NCI-H2171 treated with DMSO at 0.1 percent for 48 hours (cell line): ENCODE measurements around the gene FBXL13.

Experiments used
- DNase-seq: peaks from one replicate; lab custom pipeline; 2025; lab: John Stamatoyannopoulos, UW

The FBXL13 gene

DNA sequence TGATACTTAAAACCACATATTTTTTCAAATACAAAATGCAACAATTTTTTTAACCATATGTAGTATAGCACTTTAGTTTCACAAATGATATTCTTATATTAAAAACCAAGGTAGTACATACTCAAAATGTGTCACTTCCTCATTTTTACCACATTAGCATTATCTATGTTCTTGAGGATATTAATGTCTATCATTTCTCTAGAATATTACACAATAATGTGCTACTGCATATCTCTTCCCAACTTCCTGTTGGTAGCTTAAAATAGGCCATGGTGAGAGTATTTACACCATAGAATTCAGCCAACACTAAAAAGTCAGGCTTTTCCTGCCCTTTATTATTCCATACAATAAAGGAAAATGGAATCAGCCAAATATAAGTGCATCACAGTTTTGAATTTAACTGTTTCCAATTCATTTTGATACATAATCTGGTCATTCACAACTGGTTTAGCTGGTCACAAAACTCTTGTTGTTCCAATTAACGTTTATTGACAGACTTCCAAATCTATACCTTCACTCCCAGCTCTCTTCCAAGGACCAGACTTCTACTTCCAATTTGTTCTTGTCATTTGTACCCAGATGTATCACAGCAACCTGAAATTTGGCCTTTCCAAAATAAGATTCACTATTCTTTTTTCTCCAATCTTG, 181.8 kb downstream of the FBXL13 start:
- DNase-seq: no peak

- DNase-seq: peak; percentile 73
Measured at GRCh38 chr7:102891693-102892261, 182.8 kb downstream of the FBXL13 start.

DNA sequence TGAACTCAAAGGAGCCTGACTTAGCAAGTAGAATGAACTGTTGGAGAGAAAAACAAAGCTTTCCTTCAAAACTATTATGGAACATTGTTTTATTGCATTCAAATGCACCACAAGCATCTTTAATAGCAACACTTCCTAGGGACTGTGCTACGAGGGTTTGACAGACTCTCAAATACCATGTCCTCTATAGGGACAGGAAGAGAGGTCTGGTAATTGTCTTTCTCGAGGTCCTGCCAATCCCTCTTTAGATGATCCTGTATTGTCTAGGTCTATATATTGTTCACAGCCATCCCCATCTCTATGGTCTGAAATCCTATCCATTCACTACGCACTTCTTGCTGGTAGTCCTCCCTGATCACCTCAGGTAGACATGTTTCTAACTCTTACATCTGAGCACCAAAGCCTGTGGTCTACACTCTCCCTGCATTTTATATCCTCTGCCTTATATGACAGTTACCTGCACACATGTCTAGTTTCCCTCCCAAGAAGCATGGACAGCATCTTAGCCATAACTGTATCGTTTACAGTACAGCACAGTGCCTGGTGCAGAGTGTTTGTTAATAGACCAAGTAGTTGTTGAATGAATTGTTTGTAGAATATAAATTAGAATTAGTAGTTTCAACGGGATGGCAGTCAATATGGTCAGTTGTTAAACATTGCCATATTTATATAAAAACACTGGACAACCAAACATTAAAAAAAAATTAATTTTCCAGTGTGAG, 183.5 kb downstream of the FBXL13 start:
- no peak for DNase-seq

DNA sequence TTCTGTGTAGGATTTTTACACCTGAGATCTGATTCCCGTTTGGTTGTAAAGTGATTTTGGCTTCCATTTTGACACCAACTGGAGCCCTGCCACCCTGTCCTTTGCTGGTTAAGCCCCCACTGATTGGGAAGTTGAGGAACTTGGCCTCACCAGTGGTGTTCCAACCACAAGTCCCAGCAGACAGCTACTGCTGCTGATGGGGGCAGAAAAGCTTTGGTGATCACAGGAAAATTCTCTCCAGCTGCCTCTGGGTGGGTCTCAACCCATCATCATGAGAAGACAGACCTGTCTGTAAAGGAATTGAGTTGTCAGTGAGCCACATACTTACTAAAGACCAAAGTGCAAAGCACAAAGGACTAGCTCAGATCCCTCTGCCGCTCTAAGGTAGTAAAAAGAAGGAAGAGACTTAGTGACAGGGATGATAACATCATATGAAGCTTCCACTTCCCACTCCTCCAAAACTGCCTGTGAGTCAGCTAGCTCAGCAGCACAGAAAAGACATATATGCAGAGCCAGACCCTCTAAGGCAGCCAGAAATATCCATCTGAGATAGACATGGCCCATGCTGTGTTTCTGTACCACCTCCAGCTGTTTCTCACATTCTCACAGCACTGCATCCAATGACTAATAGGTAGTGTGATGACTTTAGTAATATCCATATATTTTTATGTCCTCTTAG, 184.2 kb downstream of the FBXL13 start:
- DNase-seq: no peak

- DNase-seq: no peak
Measured at GRCh38 chr7:102889851-102890250, 184.7 kb downstream of the FBXL13 start.

DNA sequence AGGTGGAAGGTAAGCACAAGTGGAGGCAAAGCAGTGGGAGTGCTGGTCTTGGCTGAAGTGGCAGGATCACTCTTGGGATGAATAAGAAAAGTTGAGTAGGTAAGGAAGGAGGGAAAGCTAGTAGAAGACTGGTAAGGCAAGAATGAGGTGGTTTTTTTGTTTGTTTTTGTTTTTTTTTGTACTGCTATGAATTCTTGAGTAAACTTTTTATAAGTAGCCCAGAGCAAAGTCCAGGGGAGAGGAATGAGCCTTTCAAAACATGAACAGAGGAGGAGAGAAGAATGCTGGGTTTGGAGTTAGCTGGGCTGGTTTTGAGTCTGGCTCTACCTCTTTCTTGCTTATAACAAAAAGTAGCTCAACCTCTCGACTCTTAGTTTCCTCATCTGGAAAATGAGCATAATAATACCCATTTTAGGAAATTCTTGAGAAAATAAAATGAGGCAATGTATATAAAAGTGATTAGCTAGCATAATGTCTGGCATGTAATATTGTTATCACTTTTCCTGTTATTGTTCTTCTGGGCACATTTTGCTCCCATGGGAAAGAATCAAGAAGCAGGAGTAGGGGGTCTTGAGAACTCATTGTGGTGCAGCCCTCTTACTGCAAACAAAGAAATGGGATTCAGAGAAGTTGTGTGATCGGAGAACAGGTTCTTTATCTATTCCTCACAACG, 185.9 kb downstream of the FBXL13 start:
- no peak for DNase-seq

GRCh38 chr7:102883098-102883860, 191.3 kb downstream of the FBXL13 start:
- DNase-seq: no peak

DNA sequence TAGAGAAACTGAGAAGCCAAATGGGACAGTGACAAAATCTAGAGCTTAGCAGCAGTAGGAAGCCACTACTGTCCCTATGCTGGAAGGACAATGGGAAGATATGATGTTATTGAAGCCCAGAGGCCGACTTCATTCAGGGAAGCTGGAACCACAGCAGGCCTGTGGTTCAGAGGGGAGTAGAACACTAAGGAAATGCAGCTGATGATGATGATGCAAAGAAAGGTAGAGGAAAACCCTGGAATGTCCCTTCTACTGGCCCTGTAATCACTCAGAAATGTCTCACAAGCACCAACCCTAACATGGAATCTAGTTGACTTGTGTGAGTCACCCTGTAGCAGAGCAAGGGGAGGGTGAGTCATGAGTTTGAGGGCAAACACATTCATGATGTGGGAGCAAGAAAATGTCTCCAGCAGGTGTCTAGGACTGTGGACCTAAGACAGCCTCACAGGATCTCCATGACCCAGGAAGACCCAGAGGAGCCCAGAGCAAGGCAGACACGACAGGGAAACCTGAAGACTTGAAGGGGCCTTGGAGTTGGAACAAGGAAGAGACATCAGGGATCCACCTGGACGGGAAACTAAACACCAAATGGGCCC, 198.8 kb downstream of the FBXL13 start:
- no peak for DNase-seq

GRCh38 chr7:102874966-102875365, 199.6 kb downstream of the FBXL13 start:
- no peak for DNase-seq

GRCh38 chr7:102874166-102874829, 200.3 kb downstream of the FBXL13 start:
- no peak for DNase-seq

- no peak for DNase-seq
Measured at GRCh38 chr7:102873470-102874165, 201.0 kb downstream of the FBXL13 start.

GRCh38 chr7:102872460-102872859, 202.1 kb downstream of the FBXL13 start:
- DNase-seq: no peak

DNA sequence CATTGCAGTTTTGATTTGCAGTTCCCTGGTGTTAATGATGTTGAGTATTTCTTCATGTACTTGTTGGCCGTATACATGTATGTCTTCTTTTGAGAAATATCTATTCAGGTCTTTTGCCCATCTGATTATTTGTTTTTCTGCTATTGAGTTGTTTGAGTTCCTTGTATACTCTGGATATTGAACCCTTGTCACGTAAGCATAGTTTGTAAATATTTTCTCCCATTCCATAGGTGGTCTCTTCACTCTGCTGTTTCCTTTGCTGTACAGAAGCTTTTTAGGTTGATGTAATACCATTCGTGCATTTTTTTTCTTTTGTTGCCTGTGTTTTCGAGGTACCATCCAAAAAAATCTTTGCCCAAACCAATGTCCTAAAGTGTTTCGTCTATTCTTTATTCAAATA, 205.4 kb downstream of the FBXL13 start:
- DNase-seq: no peak

DNA sequence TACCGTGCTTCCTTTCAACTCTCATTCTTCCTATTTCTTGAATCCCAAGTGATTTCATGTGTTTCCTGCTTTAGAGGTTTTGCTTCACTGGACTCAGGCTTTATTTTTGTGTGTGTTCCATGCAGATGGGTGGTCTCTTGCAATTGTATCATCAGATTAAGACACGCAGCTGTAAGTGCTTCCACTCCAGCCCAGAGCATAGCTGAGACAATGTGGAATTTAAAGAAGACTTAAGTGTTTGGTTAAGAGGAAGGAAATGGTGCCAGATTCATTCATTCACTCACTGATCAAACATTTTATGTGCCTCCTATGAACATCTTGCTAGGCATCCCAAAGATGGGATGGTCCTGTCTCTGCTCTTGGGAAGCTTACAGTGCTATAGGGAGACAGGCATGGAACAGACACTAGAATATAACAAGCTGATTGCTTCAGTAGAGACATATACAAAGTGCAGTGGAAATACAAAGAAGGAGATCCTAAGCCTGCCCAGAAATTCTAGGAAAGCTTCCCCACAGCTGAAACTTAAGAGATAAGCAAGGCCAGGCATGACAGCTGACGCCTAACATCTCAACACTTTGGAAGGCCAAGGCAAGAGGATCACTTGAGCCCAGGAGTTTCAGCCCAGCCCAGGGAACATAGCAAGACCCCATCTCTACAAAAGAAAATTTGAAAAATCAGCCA, 207.9 kb downstream of the FBXL13 start:
- no peak for DNase-seq

DNA sequence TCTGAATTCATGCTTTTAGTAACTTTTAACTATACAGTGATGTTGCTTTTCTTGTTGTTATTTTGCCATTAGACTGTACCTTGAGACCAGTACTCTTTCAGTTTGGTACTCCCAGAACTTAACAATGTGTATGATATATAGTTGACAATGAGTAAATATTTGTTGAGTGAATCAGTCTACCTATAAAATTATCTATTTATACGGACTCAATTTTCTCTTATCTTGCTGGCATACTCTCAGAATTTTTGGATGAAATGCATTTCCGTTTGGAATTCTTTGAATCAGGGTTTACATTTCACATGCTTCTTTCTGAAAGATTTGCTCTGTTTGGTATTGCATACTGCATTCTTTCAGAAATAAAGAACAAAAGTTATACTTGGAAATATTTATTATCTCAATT, 209.6 kb downstream of the FBXL13 start:
- DNase-seq: no peak

- no peak for DNase-seq
Measured at GRCh38 chr7:102860351-102860811, 214.2 kb downstream of the FBXL13 start.

- no peak for DNase-seq
Measured at GRCh38 chr7:102859799-102860125, 214.8 kb downstream of the FBXL13 start.

- no peak for DNase-seq
Measured at GRCh38 chr7:102859084-102859798, 215.4 kb downstream of the FBXL13 start.

DNA sequence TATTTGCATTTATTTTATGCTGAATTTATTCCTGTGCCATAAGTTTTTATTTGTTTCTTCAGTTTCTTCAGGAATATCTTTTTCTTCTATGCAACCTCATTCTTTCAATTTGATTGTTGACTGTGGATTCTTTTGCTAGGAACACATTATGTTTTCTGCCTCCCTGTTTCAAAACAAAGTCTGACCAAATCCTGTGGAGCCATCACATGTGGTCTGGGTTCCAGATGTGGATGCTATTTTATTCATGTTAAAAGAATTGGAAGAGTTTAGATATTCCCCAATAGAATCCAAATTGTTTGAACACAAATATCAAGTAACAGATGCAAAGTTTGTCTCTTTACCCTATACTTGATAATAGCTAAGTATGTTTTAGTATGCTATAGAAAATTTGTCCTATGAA, 218.6 kb downstream of the FBXL13 start:
- DNase-seq: no peak
